Adrenal gland (tissue), 5 donors: ENCODE measurements around the gene ZBTB18.

Experiments used
- POLR2A ChIP-seq, 2 donors: fragments of 450-650 bp; IDR thresholded peaks; one replicate each; pipeline ENCODE4 v1.6.1; 2017; ENCODE audit warnings: antibody characterized with exemption in 2 of 2, mild to moderate bottlenecking in 2 of 2, moderate library complexity in 1 of 2
- TF ChIP-seq, protein P1 (sequence below), 6 experiments: fragments of 450-650 bp in 4 of 6; fragments of 200-600 bp in 2 of 6; sonication (generic) in 1 of 6; IDR thresholded peaks; 1 replicate in 5 of 6; 2 replicates in 1 of 6; pipeline versions ENCODE4 v1.5.1 to v1.8.0; 2016 to 2021; ENCODE audit warnings: antibody characterized with exemption in 6 of 6, mild to moderate bottlenecking in 2 of 6, moderate library complexity in 1 of 6
- donor health status: DM: no; HTN: no; CAD: no.

DNA sequence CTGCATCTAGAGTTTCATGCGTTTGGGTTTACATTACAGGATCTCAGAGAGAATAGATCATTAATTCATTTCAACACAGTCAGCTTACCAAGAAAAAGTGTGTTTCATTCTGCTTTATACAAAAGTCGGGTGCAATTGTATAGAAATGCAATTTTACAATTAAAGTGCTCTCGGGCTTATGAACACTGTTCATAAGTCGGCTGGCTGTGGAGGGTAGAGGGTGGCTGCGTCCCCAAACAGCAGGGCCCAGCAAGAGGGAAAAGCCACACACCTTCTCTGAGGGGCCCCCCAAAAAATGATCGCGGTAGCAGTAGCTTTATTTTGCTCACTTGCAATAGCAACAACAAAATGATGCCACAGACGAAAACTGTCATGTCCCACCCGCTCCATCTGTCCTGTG is 13.8 kb upstream of the ZBTB18 start:
- TF ChIP-seq, protein P1, sequence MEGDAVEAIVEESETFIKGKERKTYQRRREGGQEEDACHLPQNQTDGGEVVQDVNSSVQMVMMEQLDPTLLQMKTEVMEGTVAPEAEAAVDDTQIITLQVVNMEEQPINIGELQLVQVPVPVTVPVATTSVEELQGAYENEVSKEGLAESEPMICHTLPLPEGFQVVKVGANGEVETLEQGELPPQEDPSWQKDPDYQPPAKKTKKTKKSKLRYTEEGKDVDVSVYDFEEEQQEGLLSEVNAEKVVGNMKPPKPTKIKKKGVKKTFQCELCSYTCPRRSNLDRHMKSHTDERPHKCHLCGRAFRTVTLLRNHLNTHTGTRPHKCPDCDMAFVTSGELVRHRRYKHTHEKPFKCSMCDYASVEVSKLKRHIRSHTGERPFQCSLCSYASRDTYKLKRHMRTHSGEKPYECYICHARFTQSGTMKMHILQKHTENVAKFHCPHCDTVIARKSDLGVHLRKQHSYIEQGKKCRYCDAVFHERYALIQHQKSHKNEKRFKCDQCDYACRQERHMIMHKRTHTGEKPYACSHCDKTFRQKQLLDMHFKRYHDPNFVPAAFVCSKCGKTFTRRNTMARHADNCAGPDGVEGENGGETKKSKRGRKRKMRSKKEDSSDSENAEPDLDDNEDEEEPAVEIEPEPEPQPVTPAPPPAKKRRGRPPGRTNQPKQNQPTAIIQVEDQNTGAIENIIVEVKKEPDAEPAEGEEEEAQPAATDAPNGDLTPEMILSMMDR (IDR thresholded peaks at IDR 0.05), result no peak
- no peak for TF ChIP-seq POLR2A (IDR thresholded peaks at IDR 0.05)
